K562 (cell line): ENCODE results near the gene CCNL2. TPM values are rescaled to one million over a fixed set of nuclear protein-coding genes. Genes with fewer than 3 reads are reported as not detected.
A peak's percentile ranks its signal among the peaks of the same experiment; 100 is the strongest.

Experiments
- CHD2 ChIP-seq: IDR thresholded peaks from 2 replicates; pipeline ENCODE4 v1.6.1; 2011; ENCODE audit warnings: low read depth, low read length
- MTF1 ChIP-seq: fragments of 250-450 bp; sonication (Bioruptor Pico); IDR thresholded peaks from 2 replicates; pipeline ENCODE4 v1.9.0; 2021; ENCODE audit warnings: moderate library complexity, mild to moderate bottlenecking, inconsistent platforms, borderline replicate concordance
- NFIC ChIP-seq: fragments of 450-650 bp; IDR thresholded peaks from 2 replicates; pipeline ENCODE4 v1.6.1; 2017; ENCODE audit warnings: mild to moderate bottlenecking, inconsistent platforms
- OTX1 ChIP-seq: fragments of 450-650 bp; formaldehyde crosslinking; IDR thresholded peaks from 2 replicates; pipeline ENCODE4 v1.4.0; 2022; ENCODE audit warnings: mild to moderate bottlenecking
- PHF8 ChIP-seq: fragments of 200-600 bp; sonication (generic); IDR thresholded peaks from 2 replicates; pipeline ENCODE4 v1.6.1; 2012; ENCODE audit warnings: mixed run types, mild to moderate bottlenecking, inconsistent platforms, low read length, moderate library complexity, borderline replicate concordance
- PTBP1 ChIP-seq: fragments of 200-400 bp; formaldehyde crosslinking; IDR thresholded peaks from 2 replicates; pipeline ENCODE4 v1.6.1; 2017; ENCODE audit warnings: low read depth, low read length
- RBM39 ChIP-seq: fragments of 200-400 bp; formaldehyde crosslinking; optimal IDR thresholded peaks from 2 replicates; pipeline ENCODE3; 2018; ENCODE audit warnings: low read depth, low read length
- TRIM28 ChIP-seq: fragments of 450-650 bp; IDR thresholded peaks from 2 replicates; pipeline ENCODE4 v1.6.1; 2017
- YY1 ChIP-seq, 3 experiments: IDR thresholded peaks; 2 replicates each; pipeline ENCODE4 v1.6.1; 2011; ENCODE audit warnings: low read length in 2 of 3, mild to moderate bottlenecking in 2 of 3, moderate library complexity in 2 of 3, borderline replicate concordance in 1 of 3, control low read depth in 1 of 3, low read depth in 1 of 3; ENCODE audit not compliant: insufficient read depth in 3 of 3, insufficient replicate concordance in 2 of 3, control insufficient read depth in 1 of 3, insufficient read length in 1 of 3; ENCODE audit errors: extremely low read depth in 1 of 3
- ZNF551 ChIP-seq: fragments of 250-450 bp; sonication (Bioruptor Pico); IDR thresholded peaks from 2 replicates; pipeline ENCODE4 v1.5.0; 2021; ENCODE audit warnings: mild to moderate bottlenecking, moderate library complexity
- ZNF644 ChIP-seq: fragments of 200-800 bp; sonication (Bioruptor generic); IDR thresholded peaks from 2 replicates; pipeline ENCODE4 v1.6.1; 2016; ENCODE audit warnings: low read depth, missing genetic modification characterization, missing compliant biosample characterization
- polyA plus RNA-seq, 8 experiments: library from polyadenylated mRNA; depleted of rRNA in 4 of 8; stranded (reverse) in 5 of 8; unstranded in 3 of 8; fragments of >200 nt; fragmentation: Nextera tagmentation in 2 of 8; fragmentation: Illumina TruSeq in 1 of 8; extraction: Ambion mirVana in 2 of 8; extraction: Trizol in 1 of 8; gene quantifications; 2 replicates each; pipeline versions ENCODE4 v1.2.1 to v1.2.3, GENCODE V29; 2011 to 2014; ENCODE audit warnings: inconsistent platforms in 1 of 8, missing spikeins in 1 of 8
- total RNA-seq, 7 experiments: library from RNA; depleted of rRNA in 6 of 7; stranded (reverse); fragments of >200 nt in 6 of 7; fragmentation: Illumina TruSeq in 2 of 7; extraction: Trizol in 2 of 7; gene quantifications; 2 replicates each; pipeline versions ENCODE4 v1.2.1 to v1.2.3, GENCODE V29; 2011 to 2021; ENCODE audit warnings: low replicate concordance in 1 of 7
- TF ChIP-seq, protein P1 (sequence below), 2 experiments: fragments of 450-650 bp; IDR thresholded peaks; 2 replicates each; pipeline ENCODE4 v1.6.1; 2016; ENCODE audit warnings: mild to moderate bottlenecking in 2 of 2, borderline replicate concordance in 1 of 2, low read depth in 1 of 2, moderate library complexity in 1 of 2
- TF ChIP-seq, protein P2 (sequence below): fragments of 250-450 bp; sonication (Bioruptor Pico); IDR thresholded peaks from 2 replicates; pipeline ENCODE4 v1.5.1; 2021; ENCODE audit warnings: mild to moderate bottlenecking
- TF ChIP-seq, protein P3 (sequence below), 2 experiments: fragments of 450-650 bp; conservative IDR thresholded peaks; 2 replicates each; pipeline ENCODE4 v1.6.1; 2017; ENCODE audit warnings: mild to moderate bottlenecking in 2 of 2, moderate library complexity in 2 of 2

CCNL2 gene
- total and polyA plus RNA-seq, 9 of the 15 experiments (the other 6 are each of a cell fraction or from before 2014, with no cell fraction given) = 2.8 to 287 (median 94.5) TPM

- TF ChIP-seq, protein P1, sequence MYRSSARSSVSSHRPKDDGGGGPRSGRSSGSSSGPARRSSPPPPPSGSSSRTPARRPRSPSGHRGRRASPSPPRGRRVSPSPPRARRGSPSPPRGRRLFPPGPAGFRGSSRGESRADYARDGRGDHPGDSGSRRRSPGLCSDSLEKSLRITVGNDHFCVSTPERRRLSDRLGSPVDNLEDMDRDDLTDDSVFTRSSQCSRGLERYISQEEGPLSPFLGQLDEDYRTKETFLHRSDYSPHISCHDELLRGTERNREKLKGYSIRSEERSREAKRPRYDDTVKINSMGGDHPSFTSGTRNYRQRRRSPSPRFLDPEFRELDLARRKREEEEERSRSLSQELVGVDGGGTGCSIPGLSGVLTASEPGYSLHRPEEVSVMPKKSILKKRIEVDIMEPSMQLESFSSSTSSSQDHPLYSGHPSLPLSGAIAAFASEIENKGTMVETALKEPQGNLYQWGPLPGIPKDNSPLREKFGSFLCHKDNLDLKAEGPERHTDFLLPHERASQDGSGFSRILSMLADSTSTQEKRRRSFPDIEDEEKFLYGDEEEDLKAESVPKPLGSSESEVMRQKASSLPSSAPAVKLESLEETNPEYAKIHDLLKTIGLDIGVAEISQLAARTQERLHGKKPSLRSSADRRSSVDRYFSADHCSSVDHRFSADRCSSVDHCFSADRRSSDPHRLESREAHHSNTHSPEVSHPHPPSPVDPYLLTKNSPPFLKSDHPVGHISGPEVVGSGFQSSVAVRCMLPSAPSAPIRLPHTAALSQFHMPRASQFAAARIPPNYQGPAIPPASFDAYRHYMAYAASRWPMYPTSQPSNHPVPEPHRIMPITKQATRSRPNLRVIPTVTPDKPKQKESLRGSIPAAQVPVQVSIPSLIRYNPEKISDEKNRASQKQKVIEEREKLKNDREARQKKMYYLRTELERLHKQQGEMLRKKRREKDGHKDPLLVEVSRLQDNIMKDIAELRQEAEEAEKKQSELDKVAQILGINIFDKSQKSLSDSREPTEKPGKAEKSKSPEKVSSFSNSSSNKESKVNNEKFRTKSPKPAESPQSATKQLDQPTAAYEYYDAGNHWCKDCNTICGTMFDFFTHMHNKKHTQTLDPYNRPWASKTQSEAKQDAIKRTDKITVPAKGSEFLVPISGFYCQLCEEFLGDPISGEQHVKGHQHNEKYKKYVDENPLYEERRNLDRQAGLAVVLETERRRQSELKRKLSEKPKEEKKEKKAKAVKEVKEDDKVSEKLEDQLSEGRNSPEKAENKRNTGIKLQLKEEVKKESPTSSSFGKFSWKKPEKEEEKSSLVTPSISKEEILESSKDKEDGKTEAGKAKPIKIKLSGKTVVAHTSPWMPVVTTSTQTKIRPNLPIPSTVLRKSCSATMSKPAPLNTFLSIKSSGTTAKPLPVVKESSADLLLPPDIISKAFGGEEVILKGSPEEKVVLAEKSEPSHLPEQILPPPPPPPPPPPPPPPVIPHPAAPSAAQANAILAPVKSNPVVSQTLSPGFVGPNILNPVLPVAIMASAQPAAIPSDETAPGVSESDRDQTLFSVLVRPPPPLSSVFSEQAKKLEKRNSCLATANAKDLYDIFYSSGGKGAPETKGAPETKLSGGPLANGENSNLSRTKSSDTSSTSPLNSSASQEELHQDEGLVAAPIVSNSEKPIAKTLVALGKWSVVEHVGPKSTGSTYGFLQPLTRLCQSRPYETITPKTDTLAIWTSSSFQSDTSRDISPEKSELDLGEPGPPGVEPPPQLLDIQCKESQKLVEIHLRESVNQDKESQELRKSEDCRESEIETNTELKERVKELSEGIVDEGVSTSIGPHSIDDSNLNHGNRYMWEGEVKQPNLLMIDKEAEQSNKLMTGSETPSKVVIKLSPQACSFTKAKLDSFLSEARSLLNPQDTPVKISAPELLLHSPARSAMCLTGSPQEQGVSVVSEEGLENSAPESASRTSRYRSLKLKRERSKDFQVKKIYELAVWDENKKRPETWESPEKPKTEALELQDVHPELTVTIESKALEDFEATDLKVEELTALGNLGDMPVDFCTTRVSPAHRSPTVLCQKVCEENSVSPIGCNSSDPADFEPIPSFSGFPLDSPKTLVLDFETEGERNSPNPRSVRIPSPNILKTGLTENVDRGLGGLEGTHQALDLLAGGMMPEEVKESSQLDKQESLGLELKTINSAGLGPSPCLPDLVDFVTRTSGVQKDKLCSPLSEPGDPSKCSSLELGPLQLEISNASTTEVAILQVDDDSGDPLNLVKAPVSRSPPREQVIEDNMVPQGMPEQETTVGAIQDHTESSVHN (IDR thresholded peaks at IDR 0.05; ENCODE audit: borderline replicate concordance in 1 of 2, low read depth in 1 of 2) = no peak
- TF ChIP-seq ZNF644 (tag) (no peak), RBM39 (peak; percentile 54), NFIC (no peak), PTBP1 (0 out of 2 replicates have a peak, but pooled peaks have one; percentile 79), MTF1 (CRISPR knock-in tag) (no peak), YY1 (IDR thresholded peaks at IDR 0.05; ENCODE audit: borderline replicate concordance in 1 of 3, control insufficient read depth in 1 of 3, extremely low read depth in 1 of 3, insufficient read depth in 3 of 3, insufficient read length in 1 of 3, insufficient replicate concordance in 2 of 3, low read depth in 1 of 3, low read length in 2 of 3) (peak in 1 of 3 experiments; percentile 10), ZNF551 (CRISPR knock-in tag) (no peak), OTX1 (CRISPR knock-in tag) (no peak), TRIM28 (0 out of 2 replicates have a peak, but pooled peaks have one; percentile 48), PHF8 (no peak), CHD2 (0 out of 2 replicates have a peak, but pooled peaks have one; percentile 23)
- TF ChIP-seq, protein P2, sequence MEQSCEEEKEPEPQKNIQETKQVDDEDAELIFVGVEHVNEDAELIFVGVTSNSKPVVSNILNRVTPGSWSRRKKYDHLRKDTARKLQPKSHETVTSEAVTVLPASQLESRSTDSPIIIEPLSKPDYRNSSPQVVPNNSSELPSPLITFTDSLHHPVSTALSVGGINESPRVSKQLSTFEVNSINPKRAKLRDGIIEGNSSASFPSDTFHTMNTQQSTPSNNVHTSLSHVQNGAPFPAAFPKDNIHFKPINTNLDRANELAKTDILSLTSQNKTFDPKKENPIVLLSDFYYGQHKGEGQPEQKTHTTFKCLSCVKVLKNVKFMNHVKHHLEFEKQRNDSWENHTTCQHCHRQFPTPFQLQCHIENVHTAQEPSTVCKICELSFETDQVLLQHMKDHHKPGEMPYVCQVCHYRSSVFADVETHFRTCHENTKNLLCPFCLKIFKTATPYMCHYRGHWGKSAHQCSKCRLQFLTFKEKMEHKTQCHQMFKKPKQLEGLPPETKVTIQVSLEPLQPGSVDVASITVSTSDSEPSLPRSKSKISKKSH (CRISPR knock-in tag) = no peak
- TF ChIP-seq, protein P3, sequence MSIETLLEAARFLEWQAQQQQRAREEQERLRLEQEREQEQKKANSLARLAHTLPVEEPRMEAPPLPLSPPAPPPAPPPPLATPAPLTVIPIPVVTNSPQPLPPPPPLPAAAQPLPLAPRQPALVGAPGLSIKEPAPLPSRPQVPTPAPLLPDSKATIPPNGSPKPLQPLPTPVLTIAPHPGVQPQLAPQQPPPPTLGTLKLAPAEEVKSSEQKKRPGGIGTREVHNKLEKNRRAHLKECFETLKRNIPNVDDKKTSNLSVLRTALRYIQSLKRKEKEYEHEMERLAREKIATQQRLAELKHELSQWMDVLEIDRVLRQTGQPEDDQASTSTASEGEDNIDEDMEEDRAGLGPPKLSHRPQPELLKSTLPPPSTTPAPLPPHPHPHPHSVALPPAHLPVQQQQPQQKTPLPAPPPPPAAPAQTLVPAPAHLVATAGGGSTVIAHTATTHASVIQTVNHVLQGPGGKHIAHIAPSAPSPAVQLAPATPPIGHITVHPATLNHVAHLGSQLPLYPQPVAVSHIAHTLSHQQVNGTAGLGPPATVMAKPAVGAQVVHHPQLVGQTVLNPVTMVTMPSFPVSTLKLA (conservative IDR thresholded peaks at IDR 0.05) = no peak
Measured at GRCh38 chr1:1407636-1408318, 8.6 kb upstream of the CCNL2 start (continued).
